Ectodermal cell (in vitro differentiated cells): ENCODE measurements around the gene LRRC59. TPM values are rescaled to one million over a fixed set of nuclear protein-coding genes. Genes with fewer than 3 reads are reported as not detected.

Source experiments
- H3K27ac ChIP-seq: 2 replicates; pipeline ENCODE4 v1.7.0; 2013; ENCODE audit warnings: mild to moderate bottlenecking, low read depth, low read length; ENCODE audit not compliant: insufficient read depth, poor library complexity, severe bottlenecking
- H3K27me3 ChIP-seq: 2 replicates; pipeline ENCODE4 v1.7.0; 2013; ENCODE audit warnings: mild to moderate bottlenecking, low read length; ENCODE audit not compliant: insufficient read depth, control insufficient read depth, poor library complexity, severe bottlenecking
- H3K36me3 ChIP-seq: one replicate; pipeline ENCODE4 v1.7.0; 2013; ENCODE audit warnings: low read length; ENCODE audit not compliant: control insufficient read depth, insufficient read depth
- H3K4me1 ChIP-seq: one replicate; pipeline ENCODE4 v1.7.0; 2013; ENCODE audit warnings: low read length; ENCODE audit not compliant: control insufficient read depth, insufficient read depth
- H3K4me3 ChIP-seq: 2 replicates; pipeline ENCODE4 v1.7.0; 2013; ENCODE audit warnings: low read depth, low read length, control low read depth; ENCODE audit not compliant: insufficient read depth
- H3K9me3 ChIP-seq: 2 replicates; pipeline ENCODE4 v1.7.0; 2013; ENCODE audit warnings: mild to moderate bottlenecking, low read length, moderate library complexity; ENCODE audit not compliant: control insufficient read depth
- WGBS, 2 experiments: methylation state at CpG; one replicate each; pipeline ENCODE4 v1.1.7; 2013; ENCODE audit warnings: missing lambda C conversion rate in 2 of 2; 5-methylcytosine and 5-hydroxymethylcytosine counted together
- polyA plus RNA-seq, 4 experiments: library from polyadenylated mRNA; stranded (reverse); fragments of 50-300 nt; gene quantifications; one replicate each; pipeline ENCODE4 v1.2.3, GENCODE V29; 2013

Gene LRRC59
- 79.7 TPM for polyA plus RNA-seq (2013, experiment 1 of 4)
- polyA plus RNA-seq (2013, experiment 2 of 4), result 81.7 TPM
- polyA plus RNA-seq (2013, experiment 3 of 4), result 64.3 TPM
- 65.3 TPM for polyA plus RNA-seq (2013, experiment 4 of 4)

GRCh38 chr17:50397111-50397918 lies at the start of gene LRRC59:
Gene LRRC59, minus strand, starts transcription at chr17:50397523. Its CDS starts 206 bp downstream, at chr17:50397317.
- Histone ChIP-seq H3K4me3 (peak within 1 kb of the TSS; percentile 99), H3K36me3 (peaks cover 17% of the 10 kb centered on the region), H3K4me1 (peaks cover 7% of the 10 kb centered on the region), H3K27me3 (no peaks in the 10 kb centered on the region), H3K9me3 (no peaks in the 10 kb centered on the region), H3K27ac (no peak within 1 kb of the TSS)
- 2% methylated on average over 70 of the region's 70 CpGs for WGBS, 2 experiments

- WGBS, 2 experiments, result 91 to 95% methylated on average over 1 of the region's 1 CpG
- no peaks in the 10 kb centered on the region for H3K27me3 ChIP-seq
- no peaks in the 10 kb centered on the region for H3K9me3 ChIP-seq
- no peaks in the 10 kb centered on the region for H3K36me3 ChIP-seq
- no peak overlapping the region for H3K4me3 ChIP-seq
- H3K4me1 ChIP-seq, result no peaks in the 10 kb centered on the region
- no peak overlapping the region for H3K27ac ChIP-seq
Measured at GRCh38 chr17:50445730-50446325, 48.5 kb upstream of the LRRC59 start.

GRCh38 chr17:50444841-50445715 lies 47.8 kb upstream of the LRRC59 start:
- Histone ChIP-seq H3K27me3 (no peaks in the 10 kb centered on the region), H3K36me3 (no peaks in the 10 kb centered on the region), H3K4me3 (no peak overlapping the region), H3K4me1 (no peaks in the 10 kb centered on the region), H3K9me3 (no peaks in the 10 kb centered on the region), H3K27ac (no peak overlapping the region)
- WGBS, 2 experiments, result 93% methylated on average over 6 of the region's 6 CpGs

GRCh38 chr17:50443505-50443974 lies 46.2 kb upstream of the LRRC59 start:
- Histone ChIP-seq H3K27ac (no peak overlapping the region), H3K4me1 (no peaks in the 10 kb centered on the region), H3K4me3 (no peak overlapping the region), H3K27me3 (no peaks in the 10 kb centered on the region), H3K36me3 (no peaks in the 10 kb centered on the region), H3K9me3 (no peaks in the 10 kb centered on the region)
- WGBS, 2 experiments, result 83 to 85% methylated on average over 3 of the region's 3 CpGs

- no peaks in the 10 kb centered on the region for H3K36me3 ChIP-seq
- WGBS, 2 experiments, result 89 to 90% methylated on average over 10 of the region's 10 CpGs
- H3K4me1 ChIP-seq, result no peaks in the 10 kb centered on the region
- no peak overlapping the region for H3K4me3 ChIP-seq
- no peaks in the 10 kb centered on the region for H3K9me3 ChIP-seq
- no peaks in the 10 kb centered on the region for H3K27me3 ChIP-seq
- H3K27ac ChIP-seq, result no peak overlapping the region
Measured at GRCh38 chr17:50440838-50441829, 43.8 kb upstream of the LRRC59 start.

GRCh38 chr17:50440172-50440837 lies 43.0 kb upstream of the LRRC59 start:
- Histone ChIP-seq H3K27ac (no peak overlapping the region), H3K9me3 (no peaks in the 10 kb centered on the region), H3K36me3 (no peaks in the 10 kb centered on the region), H3K4me3 (no peak overlapping the region), H3K27me3 (no peaks in the 10 kb centered on the region), H3K4me1 (no peaks in the 10 kb centered on the region)
- WGBS, 2 experiments, result 89 to 90% methylated on average over 4 of the region's 4 CpGs

GRCh38 chr17:50439008-50439407 lies 41.7 kb upstream of the LRRC59 start:
- no peak overlapping the region for H3K27ac ChIP-seq
- no peaks in the 10 kb centered on the region for H3K4me1 ChIP-seq
- H3K36me3 ChIP-seq, result no peaks in the 10 kb centered on the region
- 90 to 94% methylated on average over 3 to 4 of the region's 4 CpGs for WGBS, 2 experiments
- H3K4me3 ChIP-seq, result no peak overlapping the region
- H3K27me3 ChIP-seq, result no peaks in the 10 kb centered on the region
- no peaks in the 10 kb centered on the region for H3K9me3 ChIP-seq

- Histone ChIP-seq H3K4me3 (no peak overlapping the region), H3K27me3 (no peaks in the 10 kb centered on the region), H3K9me3 (no peaks in the 10 kb centered on the region), H3K36me3 (no peaks in the 10 kb centered on the region), H3K4me1 (no peaks in the 10 kb centered on the region), H3K27ac (no peak overlapping the region)
- WGBS, 2 experiments, result 88 to 94% methylated on average over 4 of the region's 4 CpGs
Measured at GRCh38 chr17:50437409-50437808, 40.1 kb upstream of the LRRC59 start.
